ENCODE results near the gene MANSC1.
"Not testable (repeated sequence)": the region's sequence is repeated elsewhere in the genome, so short reads cannot be mapped to it uniquely, and the experiment has no call there.

The MANSC1 gene

GRCh38 chr12:12319451-12320183 lies 30.4 kb downstream of the MANSC1 start:
- DNase-seq = no peak

- DNase-seq = no peak
Observed at GRCh38 chr12:12315838-12316237, 34.2 kb downstream of the MANSC1 start.

GRCh38 chr12:12310695-12311094 lies 39.3 kb downstream of the MANSC1 start:
- DNase-seq = not testable (repeated sequence)

- no peak for DNase-seq
Observed at GRCh38 chr12:12305568-12306300, 44.3 kb downstream of the MANSC1 start.

- no peak for DNase-seq
Observed at GRCh38 chr12:12302976-12303375, 47.1 kb downstream of the MANSC1 start.

- no peak for DNase-seq
Observed at GRCh38 chr12:12301122-12301521, 48.9 kb downstream of the MANSC1 start.

- no peak for DNase-seq
Observed at GRCh38 chr12:12297201-12297830, 52.7 kb downstream of the MANSC1 start.

- DNase-seq = no peak
Observed at GRCh38 chr12:12294215-12295005, 55.6 kb downstream of the MANSC1 start.

GRCh38 chr12:12290206-12290605 lies 59.8 kb downstream of the MANSC1 start:
- no peak for DNase-seq

- no peak for DNase-seq
Observed at GRCh38 chr12:12286441-12286840, 63.6 kb downstream of the MANSC1 start.

- DNase-seq = no peak
Observed at GRCh38 chr12:12282761-12283425, 67.1 kb downstream of the MANSC1 start.

GRCh38 chr12:12282202-12282601 lies 67.8 kb downstream of the MANSC1 start:
- DNase-seq = no peak

GRCh38 chr12:12281134-12281533 lies 68.9 kb downstream of the MANSC1 start:
- no peak for DNase-seq

- no peak for DNase-seq
Observed at GRCh38 chr12:12278899-12279298, 71.1 kb downstream of the MANSC1 start.

Data from NCI-H187 treated with DMSO at 0.1 percent for 48 hours (cell line).